ENCODE data around the gene CTDP1.
A peak's percentile ranks its signal among the peaks of the same experiment; 100 is the strongest.

CTDP1 gene

DNA sequence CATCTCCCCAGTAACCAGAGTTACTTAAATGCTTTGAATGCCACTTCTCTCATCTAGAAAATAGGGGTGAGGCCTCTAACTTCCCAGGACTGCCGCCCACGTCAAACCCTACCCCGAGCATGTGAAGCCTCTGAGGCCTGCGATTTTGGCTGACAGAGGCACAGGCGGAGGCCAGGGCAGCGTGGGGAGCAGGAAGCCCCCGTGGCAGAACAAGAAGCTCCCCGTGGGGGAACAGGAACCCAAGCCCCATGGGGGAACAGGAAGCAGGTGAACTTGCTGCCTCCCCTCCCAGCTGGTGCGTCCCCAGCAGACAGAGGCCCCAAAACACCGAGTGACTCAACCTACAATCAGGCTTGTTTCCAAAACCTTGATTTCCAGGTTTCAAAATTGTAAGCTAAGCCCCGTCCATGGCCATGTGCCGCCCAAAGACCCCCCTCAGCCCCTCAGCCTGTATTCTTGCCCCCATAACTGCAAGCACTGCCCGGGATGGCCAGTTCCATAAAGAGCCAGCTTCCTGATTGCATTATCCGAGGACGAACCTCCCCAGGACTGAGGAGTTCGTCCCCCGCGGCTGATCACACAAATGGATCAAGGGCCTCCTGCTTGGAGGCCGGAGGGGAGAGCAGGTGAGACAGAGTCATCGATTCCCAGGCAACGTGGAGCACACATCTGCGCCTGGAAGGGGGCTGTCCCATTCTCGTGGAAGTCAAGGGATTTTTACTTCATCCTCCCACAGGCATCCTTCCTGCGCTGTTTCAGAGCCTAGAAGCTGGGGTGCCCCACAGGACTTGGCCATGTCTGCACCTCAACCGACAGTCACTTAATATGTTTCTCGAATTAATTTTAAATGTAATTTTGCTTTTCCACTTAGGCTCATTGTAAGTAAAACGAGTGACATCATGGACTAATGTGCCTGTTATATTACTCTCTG, 36.3 kb upstream of the CTDP1 start:
- DNase-seq (ENCODE audit: low spot score) = no peak

DNA sequence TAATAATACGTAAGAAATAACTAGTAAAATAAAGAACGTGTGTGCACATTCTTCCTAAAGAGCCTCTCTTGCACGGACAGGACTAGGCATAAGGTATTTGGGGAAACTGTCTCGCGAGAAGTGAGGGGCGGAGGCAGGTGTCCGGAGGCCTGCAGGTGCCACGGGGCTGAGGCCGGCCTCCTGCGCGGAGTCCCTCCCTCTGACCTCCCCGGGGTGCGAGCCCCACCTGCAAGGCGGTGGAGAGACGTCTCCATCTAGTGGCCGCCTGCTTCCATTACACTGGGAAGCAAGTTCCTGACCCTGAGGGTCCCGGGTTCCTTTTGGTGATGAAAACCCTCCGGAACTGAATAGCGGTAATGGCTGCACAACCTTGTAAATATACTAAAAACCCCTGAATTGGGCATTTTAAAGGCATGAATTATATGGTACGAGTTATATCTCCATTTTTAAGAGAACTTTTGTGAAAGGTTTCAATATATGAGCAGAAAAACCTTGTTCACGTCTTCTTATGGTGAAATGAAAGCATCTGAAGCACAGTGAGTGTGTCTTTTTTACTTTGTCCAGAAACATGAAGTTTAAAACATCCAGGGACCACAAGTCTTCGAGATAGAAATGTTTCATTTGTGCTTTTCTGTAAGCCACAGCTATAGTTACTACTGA, 35.5 kb upstream of the CTDP1 start:
- peak; percentile 53 for DNase-seq (ENCODE audit: low spot score)

- no peak for DNase-seq (ENCODE audit: low spot score)
Observed at GRCh38 chr18:79644666-79645057, 34.9 kb upstream of the CTDP1 start.

GRCh38 chr18:79645291-79645983, 34.2 kb upstream of the CTDP1 start:
- no peak for DNase-seq (ENCODE audit: low spot score)

GRCh38 chr18:79647307-79647706, 32.3 kb upstream of the CTDP1 start:
- no peak for DNase-seq (ENCODE audit: low spot score)

DNA sequence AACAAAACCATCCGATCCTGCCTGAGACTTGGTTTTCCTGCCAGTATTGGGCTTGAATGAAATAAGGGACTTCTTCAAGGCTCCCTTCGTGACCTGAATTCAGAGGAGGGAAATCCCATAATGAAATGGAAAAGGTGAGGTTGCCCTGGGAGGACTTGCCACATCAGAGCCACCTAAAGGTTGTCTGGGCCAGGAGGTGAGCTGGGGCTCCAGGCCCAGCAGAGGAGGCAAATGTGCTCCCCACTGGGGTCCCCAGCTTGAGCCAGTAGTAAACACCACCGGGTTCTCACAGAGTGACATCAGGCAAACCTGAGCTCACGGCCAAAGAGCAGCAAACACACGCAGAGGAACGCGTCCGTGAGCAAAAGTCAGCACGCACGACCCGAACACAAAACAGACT, 28.6 kb upstream of the CTDP1 start:
- no peak for DNase-seq (ENCODE audit: low spot score)

GRCh38 chr18:79657342-79657996, 22.1 kb upstream of the CTDP1 start:
- DNase-seq (ENCODE audit: low spot score) = no peak

GRCh38 chr18:79658366-79658765, 21.2 kb upstream of the CTDP1 start:
- no peak for DNase-seq (ENCODE audit: low spot score)

DNA sequence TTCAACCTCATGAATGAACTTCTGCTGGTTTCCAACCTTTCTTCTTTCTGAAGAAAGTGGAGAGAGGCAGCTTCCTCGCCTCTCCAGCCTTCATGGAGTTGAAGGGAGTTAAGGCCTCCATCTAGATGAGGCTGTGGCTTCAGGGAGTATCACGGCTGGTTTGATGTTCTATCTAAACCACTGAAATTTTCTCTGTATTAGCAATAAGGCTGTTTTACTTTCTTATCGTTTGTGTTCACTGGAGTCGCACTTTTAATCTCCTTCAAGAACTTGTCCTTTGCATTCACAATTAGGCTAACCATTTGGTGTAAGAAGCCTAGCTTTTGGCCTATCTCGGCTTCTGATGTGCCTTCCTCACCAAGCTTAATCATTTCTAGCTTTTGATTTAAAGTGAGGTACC, 19.9 kb upstream of the CTDP1 start:
- DNase-seq (ENCODE audit: low spot score) = no peak

DNA sequence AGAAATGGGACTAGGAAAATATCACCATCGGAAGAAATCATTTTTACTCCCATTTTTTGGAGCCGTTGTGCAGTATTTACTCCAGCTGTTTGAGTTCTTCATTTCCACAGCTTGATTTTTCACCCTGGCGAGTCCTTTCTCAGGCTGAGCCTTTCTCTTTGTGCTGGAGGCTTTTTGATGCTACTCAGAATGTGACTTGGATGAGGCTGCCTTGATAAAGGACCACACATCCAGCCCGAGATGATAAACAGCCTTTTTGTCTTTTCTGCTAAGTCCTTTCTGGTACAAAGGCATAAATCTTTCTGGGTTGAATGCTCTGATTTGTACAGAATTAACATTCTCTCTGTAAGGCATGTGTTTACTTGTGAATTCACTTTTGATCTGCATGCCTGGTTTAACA, 17.6 kb upstream of the CTDP1 start:
- no peak for DNase-seq (ENCODE audit: low spot score)

DNA sequence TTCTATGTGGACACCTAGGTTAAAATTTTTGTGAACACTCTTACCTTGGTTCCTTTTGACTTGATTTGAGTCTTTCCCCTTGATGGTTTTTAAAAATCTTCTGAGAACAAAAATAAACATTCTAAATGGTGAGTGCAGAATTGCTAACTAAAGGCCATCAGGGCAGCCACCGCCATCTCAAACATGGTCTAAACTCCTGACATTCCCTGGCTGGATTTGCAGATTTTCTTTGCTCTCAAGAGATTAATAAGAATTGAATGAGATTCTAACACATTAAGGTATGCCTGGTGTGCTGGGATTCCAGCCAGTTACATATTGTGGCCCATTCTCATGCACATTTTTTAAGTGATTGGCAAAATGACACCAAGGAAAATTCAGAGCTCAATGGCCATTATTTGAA, 17.2 kb upstream of the CTDP1 start:
- DNase-seq (ENCODE audit: low spot score) = no peak

GRCh38 chr18:79664525-79665125, 15.0 kb upstream of the CTDP1 start:
- DNase-seq (ENCODE audit: low spot score) = no peak

- DNase-seq (ENCODE audit: low spot score) = no peak
Observed at GRCh38 chr18:79668203-79668602, 11.4 kb upstream of the CTDP1 start.

GRCh38 chr18:79672490-79673276, 6.9 kb upstream of the CTDP1 start:
- no peak for DNase-seq (ENCODE audit: low spot score)

DNA sequence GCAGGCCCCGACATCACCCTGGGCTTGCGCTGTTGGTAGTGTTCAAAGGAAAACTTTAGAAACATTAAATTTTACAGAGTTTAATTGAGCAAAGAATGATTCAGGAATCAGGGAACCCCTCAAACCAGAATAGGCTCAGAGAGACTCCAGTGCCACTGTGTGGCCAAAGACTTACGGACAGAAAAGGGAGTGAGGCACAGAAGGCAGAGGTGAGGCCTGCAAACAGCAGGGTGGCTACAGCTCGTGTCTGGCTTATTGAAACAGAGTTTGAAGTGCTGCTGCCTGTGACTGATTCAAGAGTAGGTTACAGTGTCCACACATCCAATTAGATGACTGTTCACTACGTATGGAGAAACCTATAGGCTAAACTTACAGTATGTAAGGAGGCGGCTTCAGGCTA, 2.4 kb upstream of the CTDP1 start:
- DNase-seq (ENCODE audit: low spot score) = no peak

- no peak for DNase-seq (ENCODE audit: low spot score)
Observed at GRCh38 chr18:79677840-79678239, 1.8 kb upstream of the CTDP1 start.

DNA sequence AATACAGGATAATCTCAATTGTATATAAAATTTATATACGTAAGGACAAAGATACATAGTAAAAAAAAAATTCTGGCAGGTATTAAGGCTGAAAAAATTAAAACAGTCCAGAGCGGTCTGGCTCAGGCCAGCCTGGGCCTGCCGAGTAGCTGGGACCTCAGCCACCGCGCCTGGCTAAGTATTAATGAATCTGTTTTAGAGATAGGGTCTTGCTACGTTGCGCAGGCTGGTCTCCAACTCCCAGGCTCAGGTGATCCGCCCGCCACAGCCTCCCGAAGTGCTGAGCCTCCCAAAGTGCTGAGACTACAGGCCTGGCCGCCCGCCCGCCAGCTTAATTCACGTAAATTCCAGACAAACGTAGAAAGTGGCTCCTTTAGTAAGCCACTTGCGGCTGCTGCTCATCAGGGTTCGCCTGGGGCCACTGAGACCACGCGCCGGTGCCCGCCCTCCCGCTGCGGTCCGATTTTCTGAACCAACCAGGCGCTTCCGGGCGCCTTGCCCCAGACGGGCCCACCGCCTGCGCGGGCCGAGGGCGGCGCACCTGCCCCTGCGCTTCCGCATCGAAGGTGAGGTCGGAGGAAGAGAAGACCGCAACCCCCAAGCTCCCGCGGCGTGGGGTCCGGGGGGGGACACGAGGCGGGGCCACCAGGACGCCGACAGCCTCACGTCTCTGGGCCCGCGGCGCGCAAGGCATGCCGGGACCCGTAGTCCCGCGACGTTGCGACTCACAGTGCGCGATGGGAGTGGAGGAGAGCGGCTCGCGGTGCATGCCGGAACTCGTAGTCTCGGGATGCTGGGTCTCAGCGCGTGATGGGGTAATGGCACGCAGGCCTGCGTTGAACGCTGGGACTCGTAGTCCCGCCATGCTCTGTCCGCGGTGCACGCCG, 695 bp upstream of the CTDP1 start:
- DNase-seq (ENCODE audit: low spot score) = peak; percentile 99

DNA sequence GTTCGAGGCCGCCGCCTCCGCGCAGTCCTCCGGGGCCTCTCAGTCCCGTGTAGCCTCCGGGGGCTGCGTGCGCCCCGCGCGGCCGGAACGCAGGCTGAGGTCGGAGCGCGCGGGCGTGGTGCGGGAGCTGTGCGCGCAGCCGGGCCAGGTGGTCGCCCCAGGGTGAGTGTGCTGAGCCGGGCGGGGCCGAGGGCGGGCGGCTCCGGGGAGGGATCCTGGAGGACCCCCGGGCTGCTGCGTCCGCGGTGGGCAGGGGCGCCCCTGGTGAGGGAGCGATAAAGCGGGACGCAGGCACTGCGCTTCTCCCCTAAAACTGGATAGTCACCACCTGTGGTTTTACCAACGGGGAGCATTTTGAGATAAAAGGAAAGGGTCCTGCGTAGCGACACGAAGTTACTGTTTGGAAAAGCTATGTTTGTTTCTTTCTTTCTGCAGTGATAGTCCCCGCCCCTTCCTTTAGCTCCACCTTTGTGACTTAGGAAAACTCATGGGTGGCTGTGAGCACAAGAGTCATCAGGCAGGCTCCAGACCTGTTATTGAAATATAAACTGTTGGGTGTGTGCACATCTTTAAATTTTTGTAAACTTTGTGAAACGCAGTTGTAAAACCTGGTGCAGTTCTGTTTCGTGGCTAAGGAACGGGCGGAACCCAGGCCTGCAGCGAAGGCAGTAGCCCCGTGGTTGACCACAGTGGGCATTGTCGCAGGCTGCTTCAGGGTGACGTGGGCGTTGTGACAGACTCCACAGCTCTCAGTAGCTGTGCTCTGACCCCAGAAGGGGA, 687 bp downstream of the CTDP1 start:
- DNase-seq (ENCODE audit: low spot score) = peak; percentile 27

DNA sequence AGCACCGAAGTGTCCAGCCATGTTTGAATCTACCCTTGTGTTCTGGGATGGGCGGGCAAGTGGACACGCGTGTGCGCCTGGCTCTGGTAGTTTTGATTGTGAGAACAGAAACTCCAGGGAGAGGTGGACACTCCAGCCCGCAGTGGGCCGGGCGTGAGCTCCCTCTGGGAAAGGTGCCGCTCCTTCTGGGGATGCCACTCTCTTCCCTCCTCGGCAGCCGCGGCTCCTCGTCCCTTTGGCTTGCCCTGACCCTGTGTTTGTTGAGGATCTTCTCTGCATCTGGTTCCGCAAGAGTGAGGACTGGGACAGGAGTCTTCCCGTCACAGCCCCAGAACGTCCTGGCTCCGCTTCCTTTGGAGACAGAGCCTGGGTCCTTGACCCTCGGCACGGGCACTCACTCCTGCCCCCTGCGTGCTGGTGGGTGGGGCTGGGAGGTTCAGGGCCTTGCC, 1.3 kb downstream of the CTDP1 start:
- DNase-seq (ENCODE audit: low spot score) = no peak

All from CD4-positive, alpha-beta T cell treated with Interleukin-6 at 100 ng/mL for 8 hours (primary cell).